HG03039 (cell line): ENCODE measurements around the gene PDLIM1.

Source experiments
- ATAC-seq: cut with Tn5 transposase; IDR thresholded peaks from one replicate; pipeline ENCODE4 v1.9.1; 2021; ENCODE audit warnings: mild to moderate bottlenecking, moderate library complexity; ENCODE audit not compliant: unreplicated experiment

The PDLIM1 gene

DNA sequence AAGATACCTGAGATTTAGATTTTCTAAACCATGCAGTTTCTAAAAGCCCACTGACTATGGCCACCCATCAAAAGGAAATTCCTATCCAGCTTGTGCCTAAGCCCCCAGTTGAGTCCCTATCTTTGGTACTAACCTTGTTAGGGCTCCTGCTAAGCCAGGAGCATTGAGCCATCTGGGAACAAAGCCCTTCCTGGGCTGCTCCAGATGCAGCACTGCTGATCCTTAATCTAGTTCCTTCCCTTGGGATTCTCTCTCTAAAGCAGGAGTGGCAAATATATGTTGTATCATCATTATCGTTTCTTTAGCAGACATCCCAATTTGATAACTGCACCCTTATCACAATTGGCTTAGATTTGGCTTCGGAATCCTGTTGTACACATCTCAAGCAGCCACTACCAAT lies 24.7 kb upstream of the PDLIM1 start:
- no peak for ATAC-seq

DNA sequence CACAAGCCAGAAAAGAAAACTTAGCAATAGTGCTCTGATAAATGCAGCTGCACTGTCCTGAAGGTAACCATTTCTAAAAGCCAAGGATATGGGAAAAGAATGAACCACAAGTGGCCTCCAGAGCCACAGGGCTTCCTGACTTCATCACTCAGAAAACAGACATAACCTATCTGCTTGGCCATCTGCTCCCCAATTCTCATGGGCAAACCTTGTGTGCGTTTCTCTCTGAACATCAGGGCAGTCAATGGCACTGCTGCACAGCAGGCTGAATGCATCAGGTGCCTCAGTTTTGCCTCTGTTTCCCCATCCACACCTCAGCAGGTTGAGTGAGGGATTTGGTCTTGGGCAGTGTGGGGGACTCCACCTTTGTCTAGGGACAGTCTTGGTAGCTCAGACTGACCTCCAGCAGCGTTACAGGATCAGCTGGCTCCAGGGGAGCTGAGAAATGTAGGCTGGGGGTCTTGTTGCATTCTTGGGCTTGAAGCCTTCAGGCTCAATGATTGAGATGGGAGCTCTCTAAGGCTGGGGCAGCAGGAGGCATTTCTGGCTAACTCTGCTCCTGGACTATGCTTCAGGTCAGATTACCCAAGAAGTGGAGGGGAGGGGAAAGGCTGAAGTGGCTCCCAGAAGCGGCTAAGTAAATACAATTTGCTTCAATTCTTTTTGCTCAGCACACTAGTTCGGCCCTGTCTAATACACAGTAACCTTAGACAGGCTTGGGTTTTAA lies 23.6 kb upstream of the PDLIM1 start:
- no peak for ATAC-seq

DNA sequence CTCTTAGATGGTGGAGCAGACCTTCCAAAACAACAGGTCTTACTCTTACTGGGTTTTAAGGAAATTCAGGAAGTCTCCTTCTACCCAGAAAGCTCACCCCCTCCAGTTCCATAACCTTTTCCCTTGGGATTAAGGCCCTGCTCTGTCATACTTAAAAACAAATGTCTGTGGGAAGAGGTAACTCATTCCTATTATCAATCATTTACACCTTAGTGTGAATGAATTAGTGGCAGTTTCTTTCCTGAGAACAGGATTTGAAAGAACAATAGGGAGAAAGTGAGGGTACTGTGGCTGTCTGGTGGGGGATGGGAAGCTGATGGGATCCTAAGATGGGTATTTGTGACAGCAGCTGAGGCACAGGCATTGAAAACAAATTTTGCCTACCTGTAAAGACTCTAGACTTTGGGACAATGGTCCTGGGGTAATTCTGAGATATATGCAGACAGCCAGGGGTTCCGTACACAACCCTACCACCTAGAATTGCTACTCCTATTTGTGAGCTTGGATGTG lies 22.2 kb upstream of the PDLIM1 start:
- ATAC-seq: no peak

DNA sequence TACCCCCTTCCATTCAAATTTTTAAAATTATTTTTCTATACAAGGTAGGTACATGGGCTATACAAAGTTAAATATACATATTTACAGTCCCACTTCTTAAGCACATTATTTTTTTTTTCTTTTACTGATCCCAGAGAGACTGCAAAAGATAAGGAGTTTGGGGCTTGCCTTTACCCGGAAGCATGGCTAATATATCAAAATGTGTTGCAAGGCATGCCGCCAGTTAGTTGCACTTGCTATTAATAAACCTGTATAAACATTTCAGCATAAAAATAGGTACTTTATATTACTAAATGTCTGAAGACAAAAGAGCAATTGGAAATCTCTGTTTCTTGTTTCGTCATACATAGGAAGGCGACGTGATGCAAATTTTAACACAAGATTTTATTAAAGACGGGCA lies 21.5 kb upstream of the PDLIM1 start:
- ATAC-seq: no peak

DNA sequence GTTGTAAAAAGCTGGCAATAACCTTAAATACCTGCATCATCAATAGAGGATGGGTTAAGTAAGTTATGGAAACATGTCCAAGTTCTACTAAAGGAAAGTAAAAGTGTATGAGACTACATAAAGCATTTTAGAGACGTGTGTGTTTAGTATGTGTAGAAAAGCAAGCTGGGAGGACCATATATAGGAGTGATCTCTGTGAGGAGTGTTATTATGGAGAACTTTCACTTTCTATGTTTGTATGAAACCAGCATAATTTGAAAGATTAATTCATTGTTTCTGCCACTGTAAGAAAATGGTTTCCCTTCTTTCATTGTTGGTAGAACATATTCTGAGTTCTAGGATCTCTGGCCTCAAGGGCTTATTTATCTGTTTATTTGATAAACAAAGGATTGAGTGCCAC lies 19.2 kb upstream of the PDLIM1 start:
- peak; percentile 52 for ATAC-seq

DNA sequence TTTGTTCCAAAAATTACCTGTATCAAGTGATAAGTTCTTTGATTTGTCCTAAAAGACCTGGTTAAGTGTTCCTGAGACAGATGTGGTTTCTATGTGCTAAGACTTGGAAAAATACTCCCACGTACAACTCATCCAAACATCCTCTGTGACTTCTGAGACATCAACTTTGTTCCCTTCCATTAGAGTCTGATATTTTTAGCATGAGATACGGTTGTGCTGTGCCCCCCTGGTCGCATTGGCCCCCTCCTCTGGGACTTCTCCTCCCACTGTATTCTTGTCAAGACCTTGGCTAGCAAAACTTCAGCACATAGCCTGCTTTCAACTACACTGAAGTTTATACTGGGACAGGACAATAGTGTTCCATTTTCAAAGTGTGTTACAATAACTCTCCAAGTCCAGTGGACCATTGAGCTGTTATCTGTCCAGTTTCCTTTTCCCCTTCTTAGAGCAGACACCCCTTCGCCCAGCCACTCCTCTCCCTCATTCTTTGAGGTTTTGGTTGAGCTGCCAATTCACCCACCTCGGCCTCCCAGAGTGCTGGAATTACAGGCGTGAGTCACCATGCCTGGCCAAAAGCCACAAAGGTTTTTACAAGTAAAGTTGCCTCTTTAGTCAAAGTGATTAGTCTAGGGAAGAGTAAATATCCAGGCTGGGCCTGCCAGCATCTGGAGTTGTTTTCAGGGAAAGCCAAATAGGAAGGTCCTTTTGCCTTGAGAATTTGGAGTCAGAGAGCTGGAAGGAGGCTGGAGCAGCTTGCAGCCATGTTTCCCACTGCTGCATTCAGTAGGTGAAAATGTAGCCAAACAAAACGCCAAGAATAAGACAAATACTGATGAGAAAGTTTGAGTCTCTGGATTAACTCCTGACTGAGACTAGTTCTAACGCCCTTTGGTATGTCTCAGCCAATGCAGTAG lies 17.8 kb upstream of the PDLIM1 start:
- ATAC-seq: no peak

DNA sequence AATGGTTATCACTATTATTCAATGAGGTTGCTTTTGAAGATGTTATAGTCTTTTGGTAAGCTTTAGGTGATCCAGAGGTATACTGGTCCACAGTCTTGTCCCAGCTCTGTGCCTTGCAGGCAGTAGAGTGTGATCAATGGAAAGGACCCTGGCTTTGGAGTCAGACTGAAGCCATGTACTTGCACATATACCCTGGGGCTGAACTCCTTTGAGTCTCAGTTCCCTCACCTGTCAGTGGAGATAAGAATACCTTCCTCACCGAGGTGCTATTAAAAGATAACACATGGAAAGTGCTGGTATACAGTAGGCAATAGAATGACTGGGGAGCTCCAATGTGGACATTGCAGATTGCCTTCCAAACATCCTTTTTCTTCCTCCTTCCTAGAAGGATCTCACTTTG lies 16.0 kb upstream of the PDLIM1 start:
- ATAC-seq: no peak

DNA sequence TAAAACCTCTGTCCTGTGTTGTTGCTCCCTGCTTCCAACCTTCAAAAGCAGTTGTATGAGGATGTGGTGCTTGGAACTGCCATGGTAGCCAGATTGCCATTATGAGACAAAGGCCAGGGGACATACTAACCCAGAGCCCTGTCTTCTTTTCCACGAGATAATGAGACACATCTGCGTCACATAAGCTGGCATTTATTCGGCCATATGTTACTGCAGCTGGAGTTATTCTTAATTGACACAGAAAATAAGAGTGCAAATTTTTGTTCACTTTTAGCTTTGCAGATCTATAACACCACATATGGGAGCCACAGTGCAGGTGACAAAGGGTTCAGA lies 15.5 kb upstream of the PDLIM1 start:
- ATAC-seq: no peak

DNA sequence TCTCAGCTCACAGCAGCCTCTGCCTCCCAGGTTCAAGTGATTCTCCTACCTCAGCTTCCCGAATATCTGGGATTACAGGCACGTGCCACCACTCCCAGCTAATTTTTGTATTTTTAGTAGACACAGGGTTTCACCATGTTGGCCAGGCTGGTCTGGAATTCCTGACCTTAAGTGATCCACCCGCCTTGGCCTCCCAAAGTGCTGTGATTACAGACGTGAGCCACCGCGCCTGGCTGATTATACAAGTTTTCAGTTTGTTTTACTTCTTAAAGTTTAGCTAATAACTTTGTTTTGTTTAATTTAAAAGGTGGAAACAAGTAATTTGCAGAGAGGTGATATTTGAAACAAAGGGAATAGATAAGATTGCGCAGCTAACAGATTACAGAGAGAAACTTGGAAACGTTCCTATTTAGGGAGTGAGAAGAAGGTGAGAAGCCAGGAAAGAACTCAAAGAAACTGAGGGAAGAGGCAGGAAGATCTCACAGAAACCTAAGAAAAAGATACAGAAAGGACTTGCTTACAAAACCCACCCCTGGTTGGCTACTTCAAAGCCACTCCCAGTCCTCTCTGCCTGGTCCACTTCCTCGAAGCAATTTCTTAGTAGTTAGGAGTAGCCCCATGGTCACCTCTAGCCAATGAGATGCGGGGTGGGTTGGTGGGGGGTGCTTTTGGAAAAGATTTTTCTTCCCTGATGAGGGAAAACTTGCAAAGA lies 15.0 kb upstream of the PDLIM1 start:
- no peak for ATAC-seq

DNA sequence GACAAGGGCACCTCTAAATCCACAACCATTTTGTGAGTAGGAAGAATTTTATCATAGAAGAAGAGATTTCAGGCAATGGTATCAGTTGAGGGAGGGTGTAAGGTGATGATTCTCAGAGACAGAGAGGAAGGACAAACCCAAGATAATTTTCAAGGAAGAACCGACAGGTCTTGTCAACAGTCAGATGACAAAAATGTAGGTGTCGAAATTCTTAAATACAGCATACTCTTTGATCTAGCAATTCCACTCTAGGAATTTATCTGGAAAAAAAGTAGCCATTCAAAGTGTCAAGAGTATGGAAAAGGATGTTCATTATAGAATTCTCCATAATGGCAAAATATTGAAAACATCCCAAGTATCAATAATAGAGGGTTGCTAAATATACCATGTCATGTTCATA lies 14.2 kb upstream of the PDLIM1 start:
- ATAC-seq: no peak

DNA sequence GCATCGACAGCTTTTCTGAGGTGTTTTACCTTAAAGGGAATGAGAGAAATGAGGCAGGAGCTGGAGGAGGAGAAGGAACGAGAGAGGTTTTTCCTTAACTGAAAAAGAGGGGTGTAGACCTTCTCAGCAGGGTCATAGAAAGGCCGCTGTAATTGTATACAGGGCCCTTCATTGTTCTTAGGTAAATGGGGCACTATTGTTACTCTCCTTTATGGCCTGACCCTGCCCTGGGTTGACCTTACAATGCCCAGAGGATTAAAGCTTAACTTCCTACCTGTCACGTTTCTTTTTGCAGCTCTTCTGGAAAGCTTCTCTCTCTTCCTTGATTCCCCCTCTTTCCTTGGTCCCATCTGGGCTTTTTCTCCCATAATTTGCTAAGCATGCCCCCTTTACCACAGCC lies 13.7 kb upstream of the PDLIM1 start:
- no peak for ATAC-seq

DNA sequence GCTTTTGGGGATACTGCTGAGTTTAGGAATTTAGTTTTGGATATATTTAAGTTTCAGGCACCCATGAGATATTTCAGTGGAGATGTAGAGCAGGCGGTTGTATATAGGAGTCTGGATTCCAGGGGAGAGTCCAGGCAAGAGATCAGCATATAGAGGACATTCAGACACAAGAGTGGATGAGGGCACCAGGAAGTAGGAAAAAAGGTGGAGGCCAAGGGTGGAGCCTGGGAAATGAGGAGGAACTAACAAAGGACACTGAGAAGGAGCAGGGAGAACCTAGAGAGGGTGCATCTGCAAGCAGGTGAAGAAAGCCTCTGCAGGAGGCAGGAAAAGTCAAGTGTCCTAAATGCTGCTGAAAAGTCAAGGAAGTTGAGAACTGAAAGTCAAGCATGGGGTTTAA lies 13.1 kb upstream of the PDLIM1 start:
- ATAC-seq: no peak

DNA sequence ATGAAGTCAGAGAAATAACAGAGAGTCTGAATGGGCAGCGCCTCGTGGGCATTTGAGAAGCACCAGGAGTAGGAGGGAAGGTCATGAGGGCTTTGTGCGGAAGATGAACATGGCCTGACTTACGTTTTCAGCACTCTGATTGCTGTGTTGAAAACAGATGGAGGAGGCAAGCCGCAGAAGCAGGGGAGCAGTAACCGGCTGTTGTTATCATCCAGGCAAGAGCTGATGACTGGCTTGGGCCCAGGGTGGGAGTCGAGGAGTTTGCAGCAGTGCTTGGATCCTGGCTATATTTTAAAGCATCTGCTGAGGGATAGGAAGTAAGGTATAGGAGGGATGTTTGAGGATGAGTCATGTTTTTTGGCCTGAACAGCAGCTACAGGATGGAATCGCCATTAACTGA lies 12.7 kb upstream of the PDLIM1 start:
- ATAC-seq: no peak

DNA sequence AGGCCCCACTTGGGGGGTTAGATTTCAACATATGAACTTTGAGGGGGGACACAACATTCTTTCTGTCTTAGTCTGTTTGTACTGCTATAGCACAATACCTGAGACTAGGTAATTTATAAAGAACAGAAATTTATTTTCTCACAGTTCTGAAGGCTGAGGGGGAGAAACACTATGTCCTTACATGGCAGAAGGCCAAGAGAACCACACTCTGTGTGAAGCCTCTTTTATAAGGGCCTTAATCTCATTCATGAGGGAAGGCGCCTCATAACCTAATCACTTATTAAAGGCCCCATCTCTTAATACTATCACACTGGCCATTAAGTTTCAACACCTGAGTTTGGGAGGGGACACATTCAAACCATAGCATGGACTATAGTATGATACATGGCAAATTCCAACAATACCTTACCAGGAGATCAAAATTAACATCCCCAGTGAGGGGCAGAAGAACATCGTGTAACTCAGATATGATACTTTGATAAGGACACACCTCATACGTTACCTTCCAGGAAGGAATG lies 9.3 kb upstream of the PDLIM1 start:
- ATAC-seq: no peak

DNA sequence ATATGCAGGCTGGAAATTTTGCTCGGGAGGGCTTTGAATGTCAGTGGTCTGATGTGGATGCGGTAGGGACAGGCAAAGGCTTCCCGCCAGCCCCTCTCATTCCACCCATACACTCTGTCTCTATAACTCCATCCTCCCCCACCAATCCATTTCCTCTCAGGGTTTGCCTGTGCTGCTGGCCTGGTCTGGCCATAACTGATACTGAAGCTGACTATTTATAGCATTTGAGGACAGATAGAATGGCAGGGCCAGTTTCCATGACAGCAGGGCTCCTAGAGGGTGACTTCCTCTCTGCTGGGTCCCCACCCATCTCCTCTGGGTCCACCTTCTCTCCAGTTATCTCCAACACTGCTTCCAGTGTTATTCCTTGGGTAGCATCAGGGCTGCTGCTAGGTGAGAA lies 6.6 kb upstream of the PDLIM1 start:
- peak; percentile 27 for ATAC-seq

DNA sequence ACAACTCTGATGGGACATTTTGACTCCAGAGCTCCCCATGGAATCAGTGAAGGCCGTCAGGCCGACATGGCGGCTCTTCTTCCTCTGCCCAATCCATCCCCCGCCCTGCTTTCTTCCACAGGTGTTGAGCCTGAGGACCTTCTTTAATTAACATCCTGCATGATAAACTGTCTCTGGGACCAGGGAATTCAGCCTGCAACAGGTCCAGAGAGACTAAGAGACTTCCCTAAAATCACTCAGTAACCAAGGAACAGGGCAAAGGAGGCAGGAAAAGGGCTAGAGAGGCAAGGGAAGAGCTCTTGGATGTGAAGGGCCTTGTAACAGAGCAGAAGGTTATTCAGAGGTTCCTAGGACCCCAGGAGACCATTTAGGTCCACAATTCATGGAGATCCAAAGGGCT lies 6.0 kb upstream of the PDLIM1 start:
- ATAC-seq: no peak

DNA sequence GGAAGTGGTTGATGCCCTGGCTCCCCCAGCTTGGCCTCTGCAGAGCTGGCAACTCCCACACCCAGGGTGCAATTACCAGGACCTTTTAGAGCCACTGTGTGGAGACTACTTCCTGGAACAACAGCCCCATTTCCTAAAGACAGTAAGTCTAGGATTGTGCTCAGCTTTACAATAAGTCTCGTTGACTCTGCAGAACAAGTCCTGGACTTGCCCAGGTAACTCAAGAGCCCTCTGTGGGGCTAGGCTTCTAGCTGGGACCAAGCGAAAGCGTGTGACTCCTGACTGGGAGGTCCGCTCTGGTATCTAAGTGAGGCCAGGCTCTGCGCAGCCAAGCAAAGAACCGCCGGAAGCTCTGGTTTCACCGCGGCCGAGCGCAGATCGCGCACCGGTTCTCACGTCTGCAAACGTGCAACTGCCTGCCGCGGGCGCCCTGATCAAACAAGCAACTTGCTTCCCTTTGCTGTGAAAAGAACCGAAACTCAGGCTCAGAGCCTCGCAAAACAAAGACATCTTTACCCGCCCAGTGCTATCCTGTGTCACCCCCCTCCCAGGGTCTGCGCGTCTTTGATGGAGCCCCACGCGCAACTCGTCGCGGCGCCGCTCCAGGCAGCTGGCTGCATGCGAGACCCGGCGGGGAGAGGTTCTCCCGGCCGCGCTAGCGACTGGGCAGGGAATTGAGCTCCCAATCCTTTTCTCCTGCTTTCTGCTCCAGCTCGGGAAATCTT lies 4.4 kb upstream of the PDLIM1 start:
- peak; percentile 70 for ATAC-seq

DNA sequence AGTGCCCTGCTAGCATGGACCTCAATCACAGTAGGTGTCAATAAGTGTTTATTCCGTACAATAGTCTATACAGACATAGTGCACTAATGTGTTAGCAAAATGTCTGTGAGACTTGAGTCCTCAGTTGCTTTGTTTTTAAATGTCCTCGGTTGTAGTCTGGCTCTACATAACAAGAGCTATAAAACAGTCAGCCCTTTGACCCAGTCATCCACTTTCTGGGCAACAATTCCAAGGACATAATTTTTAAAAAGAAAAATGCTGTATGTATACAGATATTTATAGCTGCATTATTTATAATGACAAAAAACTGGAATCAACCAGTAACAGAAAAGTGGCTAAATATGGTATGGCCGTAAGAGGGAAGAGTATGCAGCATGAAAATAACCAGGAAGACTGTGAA lies 2.8 kb upstream of the PDLIM1 start:
- no peak for ATAC-seq

DNA sequence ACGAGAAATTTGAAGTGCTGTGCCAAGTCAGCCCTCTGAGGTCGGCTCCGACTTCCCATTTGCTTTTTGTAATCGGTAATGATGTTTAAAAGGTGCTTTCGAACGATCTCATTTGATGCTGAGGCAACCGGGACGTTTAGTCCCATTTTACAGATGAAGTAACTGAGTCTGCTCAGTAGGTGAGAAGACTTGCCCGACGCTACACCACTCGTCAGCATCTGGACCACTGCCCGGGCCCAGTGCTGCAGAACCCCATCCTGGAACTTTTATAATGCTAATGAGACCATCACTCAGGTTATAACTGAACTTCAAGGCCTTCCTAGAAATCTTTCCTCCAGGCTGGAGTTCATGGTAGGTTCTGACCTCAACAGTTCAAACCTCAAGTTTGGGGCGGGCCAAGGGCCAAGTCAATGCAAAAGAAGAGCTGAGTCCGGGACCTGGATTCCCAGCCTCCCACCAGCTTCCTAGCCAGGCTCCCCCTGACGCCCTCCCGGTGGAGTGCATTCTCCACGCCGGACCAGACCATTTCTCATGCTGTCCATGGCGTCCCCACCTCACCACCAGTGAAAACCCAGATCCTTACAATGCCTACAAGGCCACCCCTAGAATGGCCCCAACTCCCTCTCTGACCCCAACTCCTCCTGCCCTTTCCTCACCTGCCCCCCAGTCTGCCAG lies 699 bp upstream of the PDLIM1 start:
- no peak for ATAC-seq

DNA sequence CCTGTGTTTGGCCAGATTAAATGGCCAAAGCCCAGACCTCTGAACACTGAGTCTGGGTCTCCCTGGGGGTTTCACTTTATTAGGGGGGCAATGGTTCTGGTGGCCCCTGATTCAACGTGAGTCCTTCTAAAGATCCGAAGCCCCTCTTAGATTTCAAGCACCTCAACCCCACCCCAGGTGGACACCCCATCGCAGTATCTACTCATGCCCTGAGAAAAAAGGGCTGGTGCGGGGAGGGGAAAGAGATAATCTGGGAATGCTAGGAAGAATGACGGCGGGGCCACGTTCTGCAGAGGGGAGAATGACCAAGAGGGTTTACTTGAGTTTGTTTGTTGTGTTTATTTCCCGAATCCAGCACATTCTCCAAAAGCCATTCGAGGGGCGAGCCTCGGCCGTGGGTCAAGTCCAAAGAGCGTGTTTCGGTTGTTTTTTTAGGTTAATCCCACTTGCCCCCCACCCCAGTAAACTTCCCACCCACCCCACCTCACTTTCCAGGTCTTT lies 832 bp downstream of the PDLIM1 start:
- ATAC-seq: no peak
